ENCODE measurements around the gene MRPL2.

GRCh38 chr6:43006251-43006650 is 53.0 kb downstream of the MRPL2 start:
- TF ChIP-seq CTCF (IDR thresholded peaks at IDR 0.05 in 8 of 11, conservative IDR thresholded peaks at IDR 0.05 in 3 of 11) = no peak
- TF ChIP-seq POLR2A (IDR thresholded peaks at IDR 0.05) = no peak
- TF ChIP-seq POLR2AphosphoS5 (IDR thresholded peaks at IDR 0.05) = no peak
